Ectodermal cell (in vitro differentiated cells): Measurements from ENCODE around the gene KLRF1.
"Not testable (repeated sequence)": the region's sequence is repeated elsewhere in the genome, so short reads cannot be mapped to it uniquely, and the experiment has no call there.

Experiments
- H3K27ac ChIP-seq: 2 replicates; pipeline ENCODE4 v1.7.0; 2013; ENCODE audit warnings: mild to moderate bottlenecking, low read depth, low read length; ENCODE audit not compliant: insufficient read depth, poor library complexity, severe bottlenecking
- H3K27me3 ChIP-seq: 2 replicates; pipeline ENCODE4 v1.7.0; 2013; ENCODE audit warnings: mild to moderate bottlenecking, low read length; ENCODE audit not compliant: insufficient read depth, control insufficient read depth, poor library complexity, severe bottlenecking
- H3K36me3 ChIP-seq: one replicate; pipeline ENCODE4 v1.7.0; 2013; ENCODE audit warnings: low read length; ENCODE audit not compliant: control insufficient read depth, insufficient read depth
- H3K4me1 ChIP-seq: one replicate; pipeline ENCODE4 v1.7.0; 2013; ENCODE audit warnings: low read length; ENCODE audit not compliant: control insufficient read depth, insufficient read depth
- H3K4me3 ChIP-seq: 2 replicates; pipeline ENCODE4 v1.7.0; 2013; ENCODE audit warnings: low read depth, low read length, control low read depth; ENCODE audit not compliant: insufficient read depth
- H3K9me3 ChIP-seq: 2 replicates; pipeline ENCODE4 v1.7.0; 2013; ENCODE audit warnings: mild to moderate bottlenecking, low read length, moderate library complexity; ENCODE audit not compliant: control insufficient read depth
- WGBS, 2 experiments: methylation state at CpG; one replicate each; pipeline ENCODE4 v1.1.7; 2013; ENCODE audit warnings: missing lambda C conversion rate in 2 of 2; 5-methylcytosine and 5-hydroxymethylcytosine counted together

KLRF1 gene

DNA sequence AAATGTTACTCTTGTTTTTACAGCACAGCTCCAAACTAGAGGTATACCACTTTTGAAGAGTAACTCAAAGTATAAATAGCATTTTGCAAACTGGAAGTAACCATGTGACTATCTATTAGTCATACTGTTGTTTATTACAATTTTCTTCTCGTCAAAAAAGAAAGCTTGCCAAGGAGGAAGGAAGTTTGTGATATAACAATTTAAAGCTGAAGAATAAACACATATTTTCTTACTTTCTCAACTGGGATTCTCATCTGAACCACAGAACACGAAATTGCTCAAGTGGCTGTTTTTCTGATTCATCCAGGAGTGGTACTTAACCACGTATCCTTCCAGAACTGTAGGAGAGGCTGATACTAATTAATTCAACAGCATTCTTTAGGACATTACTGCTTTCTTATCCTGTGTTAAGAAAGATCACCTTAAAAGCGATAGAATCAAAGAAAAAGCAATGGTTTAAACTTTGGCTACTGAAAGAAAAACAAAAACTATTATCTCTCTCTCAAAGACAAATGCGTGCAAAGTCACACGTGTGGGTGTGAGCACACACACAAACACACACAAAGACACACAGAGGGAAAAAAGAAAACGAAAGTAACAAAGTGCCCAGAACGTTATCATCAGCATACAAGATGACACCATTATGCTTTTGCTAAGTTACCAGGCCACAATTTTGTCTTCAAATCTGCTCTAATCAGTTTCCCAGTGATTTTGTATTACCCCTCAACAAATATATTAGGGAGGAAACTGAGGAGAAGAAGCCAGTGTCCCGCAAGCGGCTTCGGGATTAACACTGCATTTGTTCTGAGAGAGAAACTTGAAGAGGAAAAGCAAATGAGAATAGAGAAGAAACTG is 42.3 kb downstream of the KLRF1 start, which contains the start of gene CLEC2B:
CLEC2B (minus strand) TSS at position 48 of the 855 bp plus-strand sequence.
- 74 to 75% methylated on average over 10 of the region's 11 CpGs for WGBS, 2 experiments
- H3K9me3 ChIP-seq: no peaks in the 10 kb centered on the region
- no peaks in the 10 kb centered on the region for H3K27me3 ChIP-seq
- H3K27ac ChIP-seq: no peak within 1 kb of the TSS
- no peaks in the 10 kb centered on the region for H3K4me1 ChIP-seq
- no peak within 1 kb of the TSS for H3K4me3 ChIP-seq
- H3K36me3 ChIP-seq: no peaks in the 10 kb centered on the region

DNA sequence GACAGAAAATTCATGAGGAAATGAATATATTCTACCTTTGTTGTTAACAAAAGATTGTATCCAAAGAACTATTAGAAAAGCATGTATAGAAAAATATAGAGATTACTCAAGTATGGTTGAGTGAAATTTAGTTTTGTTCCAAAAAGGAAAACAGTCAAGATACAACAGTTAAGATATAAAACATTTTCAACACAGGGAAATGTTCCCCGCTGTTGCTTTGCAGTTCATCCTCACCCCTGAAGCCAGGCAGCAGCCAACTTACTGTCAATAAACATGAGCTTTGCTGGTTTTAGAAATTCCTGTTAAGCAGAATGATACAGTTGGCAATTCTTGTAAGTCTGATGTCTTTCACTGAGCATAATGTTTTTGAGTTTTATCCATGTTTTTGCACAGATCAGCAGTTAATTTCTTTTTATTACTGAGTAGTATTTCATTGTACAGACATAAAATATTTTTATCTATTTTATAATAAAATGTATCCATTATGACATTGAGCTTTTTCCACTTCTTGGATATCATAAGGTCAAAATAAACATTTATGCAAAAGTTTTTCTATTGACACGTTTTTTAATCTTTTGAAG is 43.1 kb downstream of the KLRF1 start:
- Histone ChIP-seq H3K27ac (no peak overlapping the region), H3K4me1 (no peaks in the 10 kb centered on the region), H3K9me3 (no peaks in the 10 kb centered on the region), H3K36me3 (no peaks in the 10 kb centered on the region), H3K4me3 (no peak overlapping the region), H3K27me3 (no peaks in the 10 kb centered on the region)
- WGBS, 2 experiments: 71 to 90% methylated on average over 1 to 2 of the region's 2 CpGs

DNA sequence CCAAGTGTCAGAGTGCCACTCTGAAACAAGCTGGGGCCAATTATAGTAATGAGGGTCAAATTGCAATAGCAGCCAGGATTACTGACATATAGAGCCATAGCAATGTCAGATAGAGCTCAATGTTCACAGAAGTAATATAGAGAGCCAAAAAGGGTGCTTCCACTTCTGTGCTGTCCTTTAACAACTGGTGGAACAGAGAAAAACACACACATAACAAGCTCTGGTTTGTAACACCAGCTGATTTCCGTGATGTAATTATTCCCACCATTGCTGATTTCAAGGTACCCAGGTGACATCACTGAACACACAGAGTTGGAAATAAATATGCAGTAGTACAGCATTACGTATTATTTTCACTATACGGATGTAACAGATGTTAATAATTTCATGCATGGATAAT is 44.9 kb downstream of the KLRF1 start:
- Histone ChIP-seq H3K27me3 (no peaks in the 10 kb centered on the region), H3K4me1 (no peaks in the 10 kb centered on the region), H3K27ac (no peak overlapping the region), H3K4me3 (no peak overlapping the region), H3K9me3 (no peaks in the 10 kb centered on the region), H3K36me3 (no peaks in the 10 kb centered on the region)
- WGBS, 2 experiments: 92 to 99% methylated on average over 1 to 3 of the region's 3 CpGs

DNA sequence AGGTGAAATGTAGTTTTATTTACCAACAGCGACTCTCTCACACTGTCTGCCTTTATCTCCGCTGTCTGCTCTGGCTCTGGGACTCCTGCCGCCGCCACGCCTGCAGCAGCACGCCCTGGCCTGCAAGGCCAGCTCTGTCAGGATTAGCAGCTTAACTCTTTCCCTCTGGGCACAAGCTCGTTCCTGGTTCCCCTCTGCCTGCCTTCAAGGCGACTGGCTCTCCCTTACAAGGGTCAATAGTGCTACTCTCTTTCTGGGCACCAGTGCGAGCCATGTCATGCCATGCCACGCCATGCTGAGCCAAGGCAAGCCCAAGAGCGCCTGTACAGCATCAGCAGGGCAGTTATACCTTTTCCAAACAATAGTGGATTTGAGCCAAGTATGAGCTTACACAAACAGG is 45.5 kb downstream of the KLRF1 start:
- no peaks in the 10 kb centered on the region for H3K4me1 ChIP-seq
- no peaks in the 10 kb centered on the region for H3K9me3 ChIP-seq
- WGBS, 2 experiments: 69 to 73% methylated on average over 11 of the region's 11 CpGs
- no peaks in the 10 kb centered on the region for H3K27me3 ChIP-seq
- no peak overlapping the region for H3K4me3 ChIP-seq
- no peak overlapping the region for H3K27ac ChIP-seq
- H3K36me3 ChIP-seq: no peaks in the 10 kb centered on the region

GRCh38 chr12:9876120-9876519 is 48.8 kb downstream of the KLRF1 start:
- not testable (repeated sequence) for H3K27me3 ChIP-seq, H3K4me1 ChIP-seq, H3K27ac ChIP-seq, H3K9me3 ChIP-seq, H3K4me3 ChIP-seq, H3K36me3 ChIP-seq
- 95 to 97% methylated on average over 26 of the region's 26 CpGs for WGBS, 2 experiments

- WGBS, 2 experiments: 72 to 78% methylated on average over 4 of the region's 4 CpGs
- no peaks in the 10 kb centered on the region for H3K4me1 ChIP-seq
- H3K27ac ChIP-seq: no peak overlapping the region
Observed at GRCh38 chr12:9880532-9881078, 53.3 kb downstream of the KLRF1 start.

DNA sequence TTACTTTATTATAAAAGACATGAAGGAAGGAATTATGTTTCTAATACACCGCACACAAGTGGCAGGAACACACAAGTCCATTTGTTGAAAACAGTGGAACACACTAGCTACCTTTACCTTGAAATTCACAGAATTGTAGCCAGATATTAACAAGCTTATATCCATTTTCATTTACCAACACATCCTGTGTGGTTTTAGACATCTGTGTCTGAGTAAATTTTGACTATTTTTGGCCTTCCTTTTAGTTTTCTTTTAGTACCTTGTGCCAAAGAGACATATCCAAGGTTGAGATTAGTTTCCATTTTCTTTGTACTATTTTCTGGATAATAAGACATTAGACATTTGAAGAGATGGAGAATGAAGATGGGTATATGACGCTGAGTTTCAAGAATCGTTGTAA is 54.0 kb downstream of the KLRF1 start, which contains the start of gene KLRF2:
KLRF2 (plus strand) TSS at position 244 of the 400 bp plus-strand sequence; CDS start at position 351, 107 bp downstream.
- Histone ChIP-seq H3K27ac (no peak within 1 kb of the TSS), H3K36me3 (no peaks in the 10 kb centered on the region), H3K4me1 (no peaks in the 10 kb centered on the region), H3K9me3 (no peaks in the 10 kb centered on the region), H3K27me3 (no peaks in the 10 kb centered on the region), H3K4me3 (no peak within 1 kb of the TSS)
- 90 to 91% methylated on average over 2 to 3 of the region's 3 CpGs for WGBS, 2 experiments

More at GRCh38 chr12:9880532-9881078, 53.3 kb downstream of the KLRF1 start:
- Histone ChIP-seq H3K4me3 (no peak overlapping the region), H3K27me3 (no peaks in the 10 kb centered on the region), H3K36me3 (no peaks in the 10 kb centered on the region), H3K9me3 (no peaks in the 10 kb centered on the region)

GRCh38 chr12:9881988-9882387 is 54.7 kb downstream of the KLRF1 start:
- no peaks in the 10 kb centered on the region for H3K9me3 ChIP-seq
- no peak overlapping the region for H3K4me3 ChIP-seq
- no peaks in the 10 kb centered on the region for H3K4me1 ChIP-seq
- WGBS, 2 experiments: 89 to 98% methylated on average over 2 to 4 of the region's 5 CpGs
- H3K27me3 ChIP-seq: no peaks in the 10 kb centered on the region
- no peak overlapping the region for H3K27ac ChIP-seq
- no peaks in the 10 kb centered on the region for H3K36me3 ChIP-seq

GRCh38 chr12:9883175-9883574 is 55.9 kb downstream of the KLRF1 start:
- Histone ChIP-seq H3K27me3 (no peaks in the 10 kb centered on the region), H3K4me1 (no peaks in the 10 kb centered on the region), H3K36me3 (no peaks in the 10 kb centered on the region), H3K9me3 (no peaks in the 10 kb centered on the region), H3K27ac (no peak overlapping the region), H3K4me3 (no peak overlapping the region)

- Histone ChIP-seq H3K27me3 (no peaks in the 10 kb centered on the region), H3K9me3 (no peaks in the 10 kb centered on the region)
- WGBS, 2 experiments: 93 to 94% methylated on average over 4 of the region's 4 CpGs
Observed at GRCh38 chr12:9888665-9889273, 61.5 kb downstream of the KLRF1 start.

More at GRCh38 chr12:9888665-9889273, 61.5 kb downstream of the KLRF1 start:
- Histone ChIP-seq H3K27ac (no peak overlapping the region), H3K36me3 (no peaks in the 10 kb centered on the region), H3K4me3 (no peak overlapping the region), H3K4me1 (no peaks in the 10 kb centered on the region)
